Mucosa of rectum (tissue), 2 donors: Measurements from ENCODE around the gene CCDC197.

ENCODE experiments used
- H3K27ac ChIP-seq, 2 donors: one replicate each; pipeline ENCODE4 v1.7.0; 2013; ENCODE audit warnings: inconsistent platforms in 2 of 2, low read depth in 2 of 2, low read length in 2 of 2
- H3K27me3 ChIP-seq, 2 donors: one replicate each; pipeline ENCODE4 v1.7.0; 2013; ENCODE audit warnings: low read length in 2 of 2; ENCODE audit not compliant: control insufficient read depth in 2 of 2, insufficient read depth in 2 of 2
- H3K36me3 ChIP-seq, 2 donors: one replicate each; pipeline ENCODE4 v1.7.0; 2013; ENCODE audit warnings: low read length in 2 of 2; ENCODE audit not compliant: control insufficient read depth in 2 of 2, insufficient read depth in 2 of 2
- H3K4me1 ChIP-seq, 2 donors: one replicate each; pipeline ENCODE4 v1.7.0; 2013; ENCODE audit warnings: low read length in 2 of 2, mild to moderate bottlenecking in 1 of 2; ENCODE audit not compliant: control insufficient read depth in 2 of 2, insufficient read depth in 2 of 2
- H3K4me3 ChIP-seq, 2 donors: one replicate each; pipeline ENCODE4 v1.7.0; 2013; ENCODE audit warnings: low read length in 2 of 2
- H3K9ac ChIP-seq, 2 donors: one replicate each; pipeline ENCODE4 v1.7.0; 2013; ENCODE audit warnings: low read length in 2 of 2, low read depth in 1 of 2, mild to moderate bottlenecking in 1 of 2
- H3K9me3 ChIP-seq, 2 donors: one replicate each; pipeline ENCODE4 v1.7.0; 2013; ENCODE audit warnings: low read length in 2 of 2; ENCODE audit not compliant: control insufficient read depth in 2 of 2
- donor health status: healthy.
- donor health status: Normal muscosa, but diverticular disease.

CCDC197 gene

GRCh38 chr14:93970585-93970964 lies 26.5 kb upstream of the CCDC197 start:
- Histone ChIP-seq H3K9ac (peak overlapping the region in 1 of 2 donors; percentile 74), H3K4me1 (peaks cover 11 to 48% of the 10 kb centered on the region in 2 donors), H3K36me3 (no peaks in the 10 kb centered on the region), H3K9me3 (no peaks in the 10 kb centered on the region), H3K27me3 (no peaks in the 10 kb centered on the region), H3K27ac (peak overlapping the region in 1 of 2 donors; percentile 74), H3K4me3 (peak overlapping the region; percentile 42 to 76)

- peak overlapping the region in 1 of 2 donors; percentile 74 for H3K27ac ChIP-seq
- no peaks in the 10 kb centered on the region for H3K9me3 ChIP-seq
- peak overlapping the region; percentile 42 to 76 for H3K4me3 ChIP-seq
- H3K27me3 ChIP-seq, result no peaks in the 10 kb centered on the region
- peaks cover 16 to 48% of the 10 kb centered on the region in 2 donors for H3K4me1 ChIP-seq
- H3K36me3 ChIP-seq, result no peaks in the 10 kb centered on the region
- H3K9ac ChIP-seq, result peak overlapping the region; percentile 38 to 74
Measured at GRCh38 chr14:93970965-93971634, 26.0 kb upstream of the CCDC197 start.

GRCh38 chr14:93971635-93972027 lies 25.5 kb upstream of the CCDC197 start:
- H3K4me1 ChIP-seq, result peaks cover 16 to 51% of the 10 kb centered on the region in 2 donors
- H3K9ac ChIP-seq, result peak overlapping the region in 1 of 2 donors; percentile 74
- no peaks in the 10 kb centered on the region for H3K9me3 ChIP-seq
- H3K27me3 ChIP-seq, result no peaks in the 10 kb centered on the region
- H3K27ac ChIP-seq, result peak overlapping the region in 1 of 2 donors; percentile 74
- H3K36me3 ChIP-seq, result no peaks in the 10 kb centered on the region
- peak overlapping the region; percentile 42 to 76 for H3K4me3 ChIP-seq

- peaks cover 16 to 52% of the 10 kb centered on the region in 2 donors for H3K4me1 ChIP-seq
- H3K36me3 ChIP-seq, result no peaks in the 10 kb centered on the region
- H3K9ac ChIP-seq, result no peak overlapping the region
- H3K4me3 ChIP-seq, result no peak overlapping the region
- H3K27me3 ChIP-seq, result no peaks in the 10 kb centered on the region
- no peaks in the 10 kb centered on the region for H3K9me3 ChIP-seq
- H3K27ac ChIP-seq, result peak overlapping the region in 1 of 2 donors; percentile 63
Measured at GRCh38 chr14:93972618-93973205, 24.4 kb upstream of the CCDC197 start.

GRCh38 chr14:93973607-93974006 lies 23.5 kb upstream of the CCDC197 start:
- no peaks in the 10 kb centered on the region for H3K36me3 ChIP-seq
- no peaks in the 10 kb centered on the region for H3K27me3 ChIP-seq
- peaks cover 16 to 45% of the 10 kb centered on the region in 2 donors for H3K4me1 ChIP-seq
- no peak overlapping the region for H3K9ac ChIP-seq
- no peak overlapping the region for H3K4me3 ChIP-seq
- peak overlapping the region in 1 of 2 donors; percentile 19 for H3K27ac ChIP-seq
- no peaks in the 10 kb centered on the region for H3K9me3 ChIP-seq

GRCh38 chr14:93974299-93974698 lies 22.8 kb upstream of the CCDC197 start:
- H3K9me3 ChIP-seq, result no peaks in the 10 kb centered on the region
- H3K27ac ChIP-seq, result peak overlapping the region in 1 of 2 donors; percentile 67
- no peaks in the 10 kb centered on the region for H3K27me3 ChIP-seq
- peaks cover 16 to 45% of the 10 kb centered on the region in 2 donors for H3K4me1 ChIP-seq
- H3K36me3 ChIP-seq, result no peaks in the 10 kb centered on the region
- H3K4me3 ChIP-seq, result peak overlapping the region in 1 of 2 donors; percentile 51
- H3K9ac ChIP-seq, result no peak overlapping the region

- Histone ChIP-seq H3K36me3 (no peaks in the 10 kb centered on the region), H3K4me3 (peak overlapping the region in 1 of 2 donors; percentile 66), H3K4me1 (peaks cover 16 to 39% of the 10 kb centered on the region in 2 donors), H3K9ac (no peak overlapping the region), H3K27me3 (no peaks in the 10 kb centered on the region), H3K27ac (peak overlapping the region in 1 of 2 donors; percentile 67), H3K9me3 (no peaks in the 10 kb centered on the region)
Measured at GRCh38 chr14:93974833-93975232, 22.3 kb upstream of the CCDC197 start.

- Histone ChIP-seq H3K27me3 (no peaks in the 10 kb centered on the region), H3K4me1 (peaks cover 10 to 29% of the 10 kb centered on the region in 2 donors), H3K27ac (peak overlapping the region; percentile 49 to 67), H3K4me3 (peak overlapping the region; percentile 27 to 66), H3K9ac (peak overlapping the region in 1 of 2 donors; percentile 35), H3K36me3 (no peaks in the 10 kb centered on the region), H3K9me3 (no peaks in the 10 kb centered on the region)
Measured at GRCh38 chr14:93975791-93976476, 21.2 kb upstream of the CCDC197 start.

GRCh38 chr14:93976477-93977057 lies 20.5 kb upstream of the CCDC197 start, which contains the start of gene ASB2:
TSS of gene ASB2 (minus strand) at chr14:93976570. CDS start at chr14:93964539, 12,031 bp downstream.
- Histone ChIP-seq H3K9me3 (no peaks in the 10 kb centered on the region), H3K4me3 (peak within 1 kb of the TSS; percentile 27 to 66), H3K9ac (peak within 1 kb of the TSS in 1 of 2 donors; percentile 35), H3K27ac (peak within 1 kb of the TSS; percentile 49 to 67), H3K4me1 (peaks cover 5 to 26% of the 10 kb centered on the region in 2 donors), H3K27me3 (no peaks in the 10 kb centered on the region), H3K36me3 (no peaks in the 10 kb centered on the region)
